Measurements from ENCODE around the gene MIER2.
"Not testable (repeated sequence)": the region's sequence is repeated elsewhere in the genome, so short reads cannot be mapped to it uniquely, and the experiment has no call there.

The MIER2 gene

DNA sequence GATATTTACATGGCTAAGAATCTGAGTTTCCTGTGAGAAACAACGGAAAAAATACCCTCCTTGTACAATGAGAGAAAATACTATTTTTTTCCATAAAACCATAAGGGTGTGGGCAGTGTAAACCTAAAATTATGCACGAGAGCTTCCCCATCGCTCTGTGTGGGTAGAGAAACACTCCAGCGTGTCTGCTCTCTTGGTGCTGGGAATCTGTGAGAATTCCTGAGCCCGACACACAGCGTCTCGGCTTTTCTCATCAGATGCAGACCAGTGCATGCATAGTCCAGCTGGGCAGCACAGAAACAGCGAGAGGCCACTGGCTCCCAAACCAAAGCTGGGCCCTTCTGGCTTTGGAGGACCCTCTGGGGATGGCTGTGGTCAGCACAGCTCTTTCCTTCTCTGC, 65.4 kb downstream of the MIER2 start:
- Histone ChIP-seq H3K36me3 (no peaks in the 10 kb centered on the region), H3K27me3 (no peaks in the 10 kb centered on the region), H4K20me1 (no peaks in the 10 kb centered on the region), H3K9ac (no peak overlapping the region), H3K4me1 (peaks cover 10% of the 10 kb centered on the region), H3K27ac (no peak overlapping the region), H3K4me2 (peak overlapping the region; percentile 34; the same call in 1 of the 2 replicates), H3K9me3 (no peaks in the 10 kb centered on the region), H3K4me3 (no peak overlapping the region)
- TF ChIP-seq Cebpa-rat (IDR thresholded peaks at IDR 0.05), result no peak

DNA sequence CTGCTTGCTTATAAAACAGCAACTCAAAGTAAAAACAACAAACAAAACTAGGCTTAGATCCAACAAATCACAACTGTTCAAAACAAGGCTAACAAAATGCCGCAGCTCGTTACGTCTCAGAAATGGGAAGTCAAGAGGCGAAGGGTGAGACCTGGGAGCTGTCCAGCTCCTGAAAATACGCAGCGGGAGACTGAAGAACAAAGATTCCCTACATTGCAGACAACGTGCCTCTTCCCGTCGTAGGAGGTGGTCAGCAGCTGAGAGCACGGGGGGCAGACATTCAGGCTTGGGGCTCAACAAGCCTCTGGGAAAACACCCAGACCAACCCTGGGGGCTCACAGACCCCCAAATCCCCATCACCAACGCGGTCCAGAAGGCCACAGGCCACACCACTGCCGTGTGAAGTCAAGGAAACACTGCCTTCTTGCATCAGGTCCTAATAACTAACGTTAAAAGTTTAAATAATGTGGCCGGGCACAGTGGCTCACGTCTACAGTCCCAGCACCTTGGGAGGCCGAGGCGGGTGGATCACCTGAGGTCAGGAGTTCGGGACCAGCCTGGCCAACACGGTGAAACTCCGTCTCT, 66.9 kb downstream of the MIER2 start:
- Histone ChIP-seq H3K27ac (no peak overlapping the region), H3K9ac (no peak overlapping the region), H3K27me3 (no peaks in the 10 kb centered on the region), H3K4me2 (no peak overlapping the region), H3K4me3 (no peak overlapping the region), H4K20me1 (no peaks in the 10 kb centered on the region), H3K9me3 (no peaks in the 10 kb centered on the region), H3K36me3 (no peaks in the 10 kb centered on the region), H3K4me1 (peaks cover 15% of the 10 kb centered on the region)
- TF ChIP-seq Cebpa-rat (IDR thresholded peaks at IDR 0.05), result no peak

DNA sequence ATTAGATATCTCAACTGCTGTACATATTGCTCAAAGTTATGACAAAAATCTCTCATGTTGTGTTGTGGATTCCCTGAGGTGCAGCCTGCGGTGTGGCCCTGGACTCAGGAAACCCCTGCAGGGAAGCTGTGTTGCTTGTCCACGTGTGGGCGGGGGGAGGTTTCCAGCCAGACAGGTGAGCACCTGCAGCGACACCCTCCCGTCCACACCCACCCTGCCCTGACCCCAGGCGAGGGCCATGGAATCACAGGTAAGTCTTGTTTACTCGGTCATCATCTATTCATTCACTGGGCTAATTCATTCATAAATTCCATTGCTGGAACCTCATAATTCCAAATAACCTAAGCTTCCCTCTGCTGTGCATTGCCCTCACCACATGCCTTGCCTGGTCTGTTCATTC, 67.5 kb downstream of the MIER2 start:
- Histone ChIP-seq H3K27me3 (no peaks in the 10 kb centered on the region), H3K9ac (no peak overlapping the region), H3K27ac (no peak overlapping the region), H3K36me3 (no peaks in the 10 kb centered on the region), H3K4me3 (no peak overlapping the region), H3K4me2 (no peak overlapping the region), H4K20me1 (no peaks in the 10 kb centered on the region), H3K9me3 (no peaks in the 10 kb centered on the region), H3K4me1 (peaks cover 20% of the 10 kb centered on the region)
- no peak for TF ChIP-seq Cebpa-rat (IDR thresholded peaks at IDR 0.05)

DNA sequence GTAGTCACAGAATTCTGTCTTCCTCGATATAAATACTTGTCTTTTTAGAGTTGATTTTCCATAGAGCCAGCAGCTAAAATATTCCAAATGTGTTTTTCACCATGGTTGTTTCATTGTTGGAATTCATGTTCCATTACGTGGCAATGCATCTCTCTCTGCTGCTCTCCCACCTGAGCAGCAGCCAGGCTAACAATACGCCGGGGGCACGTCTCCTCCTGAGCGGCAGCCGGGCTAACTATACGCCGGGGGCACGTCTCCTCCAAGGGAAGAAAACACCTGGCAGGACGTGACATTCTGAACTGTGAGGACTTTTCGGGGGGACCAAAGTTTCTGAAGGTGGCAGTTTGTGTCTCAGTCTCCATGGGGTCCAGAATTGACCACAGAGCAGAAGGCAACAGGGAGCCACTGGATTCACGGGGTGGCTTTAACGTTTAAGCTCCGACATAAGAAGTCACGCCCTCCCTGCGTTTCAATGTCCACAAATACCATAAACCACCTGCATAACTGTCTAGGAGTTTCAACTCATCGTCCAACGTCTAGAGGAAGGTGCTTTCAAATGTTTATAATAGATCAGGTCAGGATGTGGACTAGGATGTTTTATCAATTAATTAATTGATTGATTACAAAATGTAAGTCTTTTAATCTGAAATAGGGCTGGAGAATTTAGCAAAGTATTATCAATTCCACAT, 68.5 kb downstream of the MIER2 start:
- H3K27me3 ChIP-seq, result no peaks in the 10 kb centered on the region
- H3K4me1 ChIP-seq, result peaks cover 29% of the 10 kb centered on the region
- no peak overlapping the region for H3K4me2 ChIP-seq
- H3K27ac ChIP-seq, result no peak overlapping the region
- H3K4me3 ChIP-seq, result no peak overlapping the region
- H3K36me3 ChIP-seq, result no peaks in the 10 kb centered on the region
- H3K9me3 ChIP-seq, result no peaks in the 10 kb centered on the region
- H3K9ac ChIP-seq, result no peak overlapping the region
- no peak for TF ChIP-seq Cebpa-rat (IDR thresholded peaks at IDR 0.05)
- H4K20me1 ChIP-seq, result no peaks in the 10 kb centered on the region

DNA sequence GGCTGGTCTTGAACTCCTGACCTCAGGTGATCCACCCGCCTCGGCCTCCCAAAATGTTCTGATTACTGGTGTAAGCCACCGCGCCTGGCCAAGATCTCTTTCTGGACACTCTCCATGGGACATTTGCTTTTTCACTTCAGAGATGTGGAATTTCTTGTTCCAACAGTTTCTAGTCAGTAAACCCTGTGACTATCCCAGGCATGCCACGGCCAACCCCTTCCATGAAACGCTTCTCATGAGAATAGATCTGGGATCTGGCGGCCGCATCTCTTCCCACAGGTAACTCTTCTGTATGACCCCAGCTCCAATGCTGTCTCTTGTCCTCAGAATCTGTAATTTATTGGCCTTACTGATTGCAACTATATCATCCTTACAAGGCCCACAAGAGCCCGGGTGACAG, 69.6 kb downstream of the MIER2 start:
- no peak for TF ChIP-seq Cebpa-rat (IDR thresholded peaks at IDR 0.05)
- H3K9ac ChIP-seq, result no peak overlapping the region

DNA sequence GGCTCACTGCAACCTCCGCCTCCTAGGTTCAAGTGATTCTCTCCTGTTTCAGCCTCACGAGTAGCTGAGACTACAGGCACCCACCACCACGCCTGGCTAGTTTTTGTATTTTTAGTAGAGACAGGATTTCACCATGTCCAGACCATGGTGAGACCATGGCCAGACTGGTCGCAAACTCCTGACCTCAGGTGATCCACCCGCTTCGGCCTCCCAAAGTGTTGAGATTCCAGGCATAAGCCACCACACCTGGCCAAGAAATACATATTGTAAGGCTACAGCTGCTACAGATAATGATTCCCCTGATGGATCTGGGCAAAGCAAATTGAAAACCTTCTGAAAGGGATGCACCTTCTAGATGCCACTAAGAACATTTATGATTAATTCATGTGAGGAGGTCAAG, 71.2 kb downstream of the MIER2 start:
- Histone ChIP-seq H3K27me3 (no peaks in the 10 kb centered on the region), H3K4me3 (no peak overlapping the region), H3K4me1 (peaks cover 19% of the 10 kb centered on the region), H3K27ac (no peak overlapping the region), H3K36me3 (no peaks in the 10 kb centered on the region), H3K4me2 (no peak overlapping the region), H3K9me3 (no peaks in the 10 kb centered on the region), H3K9ac (no peak overlapping the region), H4K20me1 (no peaks in the 10 kb centered on the region)
- TF ChIP-seq Cebpa-rat (IDR thresholded peaks at IDR 0.05), result no peak

More for the DNA sequence above, 69.6 kb downstream of the MIER2 start:
- no peaks in the 10 kb centered on the region for H3K9me3 ChIP-seq
- no peaks in the 10 kb centered on the region for H3K27me3 ChIP-seq
- H3K4me2 ChIP-seq, result no peak overlapping the region
- H3K27ac ChIP-seq, result no peak overlapping the region
- no peak overlapping the region for H3K4me3 ChIP-seq
- no peaks in the 10 kb centered on the region for H4K20me1 ChIP-seq
- no peaks in the 10 kb centered on the region for H3K36me3 ChIP-seq
- H3K4me1 ChIP-seq, result peaks cover 29% of the 10 kb centered on the region

DNA sequence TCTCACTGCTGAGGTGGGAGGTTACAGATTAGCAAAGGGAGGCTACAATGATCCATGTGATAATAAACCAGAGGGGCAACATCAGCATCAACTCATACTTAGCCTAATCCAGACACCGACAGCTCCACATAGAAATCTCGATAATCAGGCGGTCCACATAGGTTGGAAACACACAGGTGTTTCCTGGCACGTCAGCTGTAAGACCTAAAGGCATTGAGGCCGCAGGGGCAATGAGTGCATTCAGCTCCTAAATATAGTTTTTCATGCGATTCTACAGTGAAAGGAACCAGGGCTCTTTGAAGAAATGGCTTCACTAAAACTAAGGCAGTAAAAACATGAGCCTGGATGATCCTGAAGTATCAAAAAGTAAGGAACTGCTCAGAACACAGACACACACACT, 72.7 kb downstream of the MIER2 start:
- Histone ChIP-seq H3K4me2 (peak overlapping the region; percentile 57), H3K9ac (no peak overlapping the region), H3K27ac (no peak overlapping the region), H3K36me3 (no peaks in the 10 kb centered on the region), H3K9me3 (no peaks in the 10 kb centered on the region), H3K4me3 (no peak overlapping the region), H3K4me1 (peaks cover 22% of the 10 kb centered on the region), H3K27me3 (peaks cover 5% of the 10 kb centered on the region), H4K20me1 (no peaks in the 10 kb centered on the region)
- no peak for TF ChIP-seq Cebpa-rat (IDR thresholded peaks at IDR 0.05)

DNA sequence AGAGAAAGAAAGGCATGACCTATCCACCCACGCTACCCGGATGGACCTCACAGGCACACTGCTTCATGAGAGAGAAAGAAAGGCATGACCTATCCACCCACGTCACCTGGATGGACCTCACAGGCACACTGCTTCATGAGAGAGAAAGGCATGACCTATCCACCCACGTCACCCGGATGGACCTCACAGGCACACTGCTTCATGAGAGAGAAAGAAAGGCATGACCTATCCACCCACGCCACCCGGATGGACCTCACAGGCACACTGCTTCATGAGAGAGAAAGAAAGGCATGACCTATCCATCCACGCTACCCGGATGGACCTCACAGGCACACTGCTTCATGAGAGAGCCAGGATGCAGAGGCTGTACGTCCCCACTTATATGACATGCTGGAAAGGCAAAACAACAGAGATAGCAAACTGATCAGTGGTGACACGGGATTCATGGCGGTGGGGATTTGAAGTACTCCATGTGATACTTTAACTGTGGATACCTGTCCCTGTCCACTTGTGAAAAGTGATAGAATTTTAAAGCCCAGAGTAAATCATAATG, 73.8 kb downstream of the MIER2 start:
- H3K27me3 ChIP-seq, H3K9me3 ChIP-seq, H3K4me3 ChIP-seq, H3K36me3 ChIP-seq, H3K4me2 ChIP-seq, H4K20me1 ChIP-seq, H3K9ac ChIP-seq, H3K27ac ChIP-seq: not testable (repeated sequence)
- H3K4me1 ChIP-seq, result peaks cover 24% of the 10 kb centered on the region

DNA sequence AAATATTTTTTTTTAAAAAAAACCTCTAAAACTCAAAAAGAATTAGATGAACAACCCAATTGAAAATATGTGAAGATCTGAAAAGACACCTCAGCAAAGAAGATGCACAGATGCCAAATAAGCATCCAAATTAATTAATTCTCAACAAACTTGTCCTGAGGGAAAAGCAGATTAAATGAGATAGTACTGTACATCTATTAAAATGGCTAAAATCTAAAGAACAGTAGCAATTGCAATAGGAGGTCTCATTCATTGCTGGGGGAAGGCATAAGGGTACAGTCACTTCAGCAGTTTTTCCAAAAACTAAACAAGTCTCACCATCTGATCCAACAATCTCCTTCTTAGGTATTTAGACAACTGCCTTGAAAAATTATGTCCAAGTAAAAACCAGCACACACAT, 75.4 kb downstream of the MIER2 start:
- peaks cover 8% of the 10 kb centered on the region for H3K27me3 ChIP-seq
- no peaks in the 10 kb centered on the region for H4K20me1 ChIP-seq
- H3K36me3 ChIP-seq, result no peaks in the 10 kb centered on the region
- H3K9ac ChIP-seq, result no peak overlapping the region
- H3K4me1 ChIP-seq, result peaks cover 24% of the 10 kb centered on the region
- no peak overlapping the region for H3K27ac ChIP-seq
- H3K9me3 ChIP-seq, result no peaks in the 10 kb centered on the region
- TF ChIP-seq Cebpa-rat (IDR thresholded peaks at IDR 0.05), result no peak
- H3K4me2 ChIP-seq, result no peak overlapping the region
- H3K4me3 ChIP-seq, result no peak overlapping the region

DNA sequence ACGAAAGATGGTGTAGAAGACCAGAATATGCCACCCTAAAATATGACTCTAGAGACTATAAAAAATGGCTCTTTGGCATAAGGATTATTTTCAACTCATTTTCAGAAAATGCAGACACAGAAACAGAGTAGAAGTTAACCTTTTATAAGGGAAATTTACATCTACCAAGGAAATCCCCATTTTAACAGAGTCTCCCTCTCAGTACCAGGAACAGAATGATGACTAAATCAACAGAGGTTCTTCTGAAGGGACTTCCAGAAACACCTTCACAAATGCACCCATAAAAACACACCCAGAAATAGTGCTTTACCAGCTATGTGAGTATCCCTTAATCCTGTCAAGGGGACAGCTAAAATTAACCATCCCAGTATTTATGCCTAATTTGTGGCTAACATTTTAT, 82.5 kb downstream of the MIER2 start:
- TF ChIP-seq Cebpa-rat (IDR thresholded peaks at IDR 0.05), result no peak
- peaks cover 4% of the 10 kb centered on the region; the same call in 1 of the 2 replicates for H3K4me1 ChIP-seq
- H4K20me1 ChIP-seq, result no peaks in the 10 kb centered on the region
- H3K27ac ChIP-seq, result no peak overlapping the region
- no peaks in the 10 kb centered on the region for H3K9me3 ChIP-seq
- H3K36me3 ChIP-seq, result no peaks in the 10 kb centered on the region
- no peak overlapping the region for H3K4me3 ChIP-seq
- H3K4me2 ChIP-seq, result no peak overlapping the region
- no peak overlapping the region for H3K9ac ChIP-seq
- H3K27me3 ChIP-seq, result peaks cover 7% of the 10 kb centered on the region

DNA sequence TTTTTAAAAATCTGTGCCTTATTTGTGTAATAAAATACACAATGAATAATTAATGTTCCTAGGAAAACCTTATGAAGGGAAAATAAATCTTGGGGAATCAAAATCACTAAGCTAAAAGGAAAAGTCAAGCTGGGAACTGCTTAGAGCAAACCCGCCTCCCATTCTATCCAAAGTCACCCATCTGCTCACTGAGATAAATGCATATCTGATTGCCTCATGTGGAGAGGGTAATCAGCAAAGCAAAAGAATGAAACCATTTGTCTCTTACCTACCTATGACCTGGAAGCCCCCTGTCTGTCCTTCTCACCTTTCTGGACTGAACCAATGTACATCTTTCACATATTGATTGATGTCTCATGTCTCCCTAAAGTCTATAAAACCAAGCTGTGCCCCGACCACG, 87.8 kb downstream of the MIER2 start:
- H3K9me3 ChIP-seq, H4K20me1 ChIP-seq, H3K36me3 ChIP-seq: not testable (repeated sequence)

More for the DNA sequence above, 87.8 kb downstream of the MIER2 start:
- H3K4me1 ChIP-seq, H3K27ac ChIP-seq, H3K27me3 ChIP-seq, H3K9ac ChIP-seq, H3K4me2 ChIP-seq, H3K4me3 ChIP-seq: not testable (repeated sequence)
